CD4-positive, alpha-beta T cell treated with Interferon alpha-2 for 1 hour (primary cell): Measurements from ENCODE around the gene EEF1AKMT2.
A peak's percentile ranks its signal among the peaks of the same experiment; 100 is the strongest.
"Not testable (repeated sequence)": the region's sequence is repeated elsewhere in the genome, so short reads cannot be mapped to it uniquely, and the experiment has no call there.

Source experiments
- DNase-seq, 2 donors: peaks; one replicate each; pipeline ENCODE4 v3.0.0-alpha.2; 2020 to 2022

Gene EEF1AKMT2

GRCh38 chr10:124791547-124792348 is at the start of gene EEF1AKMT2:
Gene EEF1AKMT2 (minus strand): TSS chr10:124791887. CDS start chr10:124791833, 54 bp downstream.
- DNase-seq = peak; percentile 86 to 87

GRCh38 chr10:124837687-124838086 is 46.0 kb upstream of the EEF1AKMT2 start:
- DNase-seq = no peak

- DNase-seq = no peak
These were observed 39.4 kb upstream of the EEF1AKMT2 start for GRCh38 chr10:124831116-124831515.

GRCh38 chr10:124830445-124830844 is 38.8 kb upstream of the EEF1AKMT2 start:
- DNase-seq = no peak

- DNase-seq = no peak
These were observed 37.9 kb upstream of the EEF1AKMT2 start for GRCh38 chr10:124829447-124830115.

GRCh38 chr10:124827474-124827873 is 35.8 kb upstream of the EEF1AKMT2 start:
- DNase-seq = peak in 1 of 2 donors; percentile 31

- no peak for DNase-seq
These were observed 34.6 kb upstream of the EEF1AKMT2 start for GRCh38 chr10:124826262-124826661.

GRCh38 chr10:124825702-124826101 is 34.0 kb upstream of the EEF1AKMT2 start:
- DNase-seq = no peak

- not testable (repeated sequence) for DNase-seq
These were observed 33.2 kb upstream of the EEF1AKMT2 start for GRCh38 chr10:124824932-124825331.

- no peak for DNase-seq
These were observed 32.8 kb upstream of the EEF1AKMT2 start for GRCh38 chr10:124824507-124824906.

GRCh38 chr10:124821520-124821919 is 29.8 kb upstream of the EEF1AKMT2 start:
- no peak for DNase-seq

GRCh38 chr10:124820121-124820520 is 28.4 kb upstream of the EEF1AKMT2 start:
- DNase-seq = no peak

- peak; percentile 34 to 51 for DNase-seq
These were observed 10.6 kb upstream of the EEF1AKMT2 start for GRCh38 chr10:124802313-124802675.

- no peak for DNase-seq
These were observed 7.5 kb upstream of the EEF1AKMT2 start for GRCh38 chr10:124799211-124799610.

GRCh38 chr10:124798781-124799180 is 7.1 kb upstream of the EEF1AKMT2 start:
- DNase-seq = no peak

GRCh38 chr10:124798364-124798763 is 6.7 kb upstream of the EEF1AKMT2 start:
- DNase-seq = no peak

GRCh38 chr10:124792998-124793352 is 1.3 kb upstream of the EEF1AKMT2 start:
- no peak for DNase-seq

GRCh38 chr10:124782900-124783299 is 8.8 kb downstream of the EEF1AKMT2 start:
- not testable (repeated sequence) for DNase-seq

GRCh38 chr10:124768791-124769190 is 22.9 kb downstream of the EEF1AKMT2 start:
- DNase-seq = no peak

- no peak for DNase-seq
These were observed 26.4 kb downstream of the EEF1AKMT2 start for GRCh38 chr10:124765256-124765655.

- DNase-seq = no peak
These were observed 28.4 kb downstream of the EEF1AKMT2 start for GRCh38 chr10:124763267-124763666.

- no peak for DNase-seq
These were observed 29.4 kb downstream of the EEF1AKMT2 start for GRCh38 chr10:124762281-124762680.

GRCh38 chr10:124756156-124756903 is 35.4 kb downstream of the EEF1AKMT2 start:
- no peak for DNase-seq

- no peak for DNase-seq
These were observed 36.1 kb downstream of the EEF1AKMT2 start for GRCh38 chr10:124755581-124755980.
